Astrocyte (in vitro differentiated cells and primary cell): ENCODE measurements around the gene BMPER. TPM values are rescaled to one million over a fixed set of nuclear protein-coding genes. Genes with fewer than 3 reads are reported as not detected.

Experiments used
- DNase-seq: peaks from one replicate; pipeline ENCODE4 v3.0.0-alpha.2; 2010; ENCODE audit warnings: low read depth
- FAIRE-seq: peaks from 2 replicates; lab custom pipeline; 2011; peaks lifted over from hg19 to GRCh38; lab: Jason Lieb, UNC
- H2AFZ ChIP-seq: 2 replicates; pipeline ENCODE4 v1.6.0; 2012; ENCODE audit warnings: low read depth, low read length, inconsistent platforms
- H3K27ac ChIP-seq: 2 replicates; pipeline ENCODE4 v1.5.1; 2011; ENCODE audit warnings: low read depth, low read length, inconsistent platforms
- H3K27me3 ChIP-seq: 2 replicates; pipeline ENCODE4 v1.6.0; 2011; ENCODE audit warnings: low read length, inconsistent platforms; ENCODE audit not compliant: insufficient read depth
- H3K36me3 ChIP-seq: 2 replicates; pipeline ENCODE4 v1.5.1; 2011; ENCODE audit warnings: low read length, inconsistent platforms; ENCODE audit not compliant: insufficient read depth
- H3K4me1 ChIP-seq: 2 replicates; pipeline ENCODE4 v1.5.1; 2011; ENCODE audit warnings: low read length, inconsistent platforms; ENCODE audit not compliant: insufficient read depth
- H3K4me2 ChIP-seq: 2 replicates; pipeline ENCODE4 v1.6.0; 2012; ENCODE audit warnings: low read length, inconsistent platforms
- H3K4me3 ChIP-seq: 2 replicates; pipeline ENCODE4 v1.5.1; 2011; ENCODE audit warnings: low read depth, mild to moderate bottlenecking, low read length, inconsistent platforms; ENCODE audit not compliant: insufficient read depth
- H3K79me2 ChIP-seq: 2 replicates; pipeline ENCODE4 v1.6.0; 2012; ENCODE audit warnings: mild to moderate bottlenecking, low read length, inconsistent platforms; ENCODE audit not compliant: insufficient read depth
- H3K9ac ChIP-seq: 2 replicates; pipeline ENCODE4 v1.6.0; 2012; ENCODE audit warnings: mild to moderate bottlenecking, low read length, inconsistent platforms
- H3K9me3 ChIP-seq: 2 replicates; pipeline ENCODE4 v1.5.1; 2012; ENCODE audit warnings: low read depth, mild to moderate bottlenecking, low read length, inconsistent platforms; ENCODE audit not compliant: insufficient read depth
- H4K20me1 ChIP-seq: 2 replicates; pipeline ENCODE4 v1.6.0; 2012; ENCODE audit warnings: low read length, inconsistent platforms; ENCODE audit not compliant: insufficient read depth
- H3K27ac Mint-ChIP-seq: one replicate; pipeline ENCODE4 v1.8.0; 2021; ENCODE audit warnings: mild to moderate bottlenecking, mixed read lengths; ENCODE audit not compliant: unreplicated experiment
- H3K27me3 Mint-ChIP-seq: one replicate; pipeline ENCODE4 v1.8.0; 2021; ENCODE audit warnings: low read depth, mixed read lengths; ENCODE audit not compliant: unreplicated experiment
- H3K36me3 Mint-ChIP-seq: one replicate; pipeline ENCODE4 v1.8.0; 2021; ENCODE audit warnings: low read depth, mixed read lengths; ENCODE audit not compliant: unreplicated experiment
- H3K4me1 Mint-ChIP-seq: one replicate; pipeline ENCODE4 v1.8.0; 2021; ENCODE audit warnings: low read depth, mixed read lengths; ENCODE audit not compliant: unreplicated experiment
- H3K4me3 Mint-ChIP-seq: one replicate; pipeline ENCODE4 v1.8.0; 2021; ENCODE audit warnings: mild to moderate bottlenecking, moderate library complexity, mixed read lengths; ENCODE audit not compliant: unreplicated experiment
- H3K9me3 Mint-ChIP-seq: one replicate; pipeline ENCODE4 v1.8.0; 2021; ENCODE audit warnings: mild to moderate bottlenecking, mixed read lengths; ENCODE audit not compliant: unreplicated experiment
- CTCF ChIP-seq: IDR thresholded peaks from 2 replicates; pipeline ENCODE4 v1.5.1; 2011; ENCODE audit warnings: low read depth, mild to moderate bottlenecking, inconsistent platforms, low read length, moderate library complexity; ENCODE audit not compliant: insufficient read depth
- EZH2 ChIP-seq: IDR thresholded peaks from 2 replicates; pipeline ENCODE4 v1.6.1; 2012; ENCODE audit warnings: mild to moderate bottlenecking, low read length, inconsistent platforms; ENCODE audit not compliant: insufficient read depth
- total RNA-seq: library from RNA; stranded (reverse); gene quantifications from 2 replicates; pipeline ENCODE4 v1.2.1, GENCODE V29; 2021

The BMPER gene
- total RNA-seq, 1 donor from 2014 or later: 4.4 TPM

- DNase-seq (peak; percentile 60), FAIRE-seq (no peak)
- no peak overlapping the region for H3K4me2 ChIP-seq
- H3K27me3 ChIP-seq: no peaks in the 10 kb centered on the region
- Mint-ChIP-seq H3K27ac (no peak overlapping the region), H3K9me3 (no peaks in the 10 kb centered on the region), H3K4me1 (peaks cover 5% of the 10 kb centered on the region), H3K36me3 (no peaks in the 10 kb centered on the region), H3K4me3 (no peak overlapping the region), H3K27me3 (no peaks in the 10 kb centered on the region)
- no peaks in the 10 kb centered on the region for H3K79me2 ChIP-seq
- peaks cover 6% of the 10 kb centered on the region for H3K4me1 ChIP-seq
- H3K9me3 ChIP-seq: no peaks in the 10 kb centered on the region
- no peaks in the 10 kb centered on the region for H3K36me3 ChIP-seq
- TF ChIP-seq EZH2 (no peak), CTCF (no peak)
- H2AFZ ChIP-seq: no peak overlapping the region
- H4K20me1 ChIP-seq: no peaks in the 10 kb centered on the region
- no peak overlapping the region for H3K27ac ChIP-seq
- H3K4me3 ChIP-seq: no peak overlapping the region
- H3K9ac ChIP-seq: no peak overlapping the region
These were observed 159.3 kb downstream of the BMPER start for GRCh38 chr7:34064519-34065158.

- no peak overlapping the region for H3K4me2 ChIP-seq
- Mint-ChIP-seq H3K36me3 (no peaks in the 10 kb centered on the region), H3K27me3 (no peaks in the 10 kb centered on the region), H3K9me3 (no peaks in the 10 kb centered on the region), H3K4me1 (peaks cover 6% of the 10 kb centered on the region), H3K27ac (no peak overlapping the region), H3K4me3 (no peak overlapping the region)
- no peak overlapping the region for H3K9ac ChIP-seq
- H3K27me3 ChIP-seq: no peaks in the 10 kb centered on the region
- FAIRE-seq: no peak
- H3K79me2 ChIP-seq: no peaks in the 10 kb centered on the region
- peaks cover 19% of the 10 kb centered on the region for H3K4me1 ChIP-seq
- TF ChIP-seq CTCF: no peak
- no peak for TF ChIP-seq EZH2
- no peak for DNase-seq
- no peaks in the 10 kb centered on the region for H3K36me3 ChIP-seq
- H2AFZ ChIP-seq: no peak overlapping the region
- H3K4me3 ChIP-seq: no peak overlapping the region
- no peaks in the 10 kb centered on the region for H3K9me3 ChIP-seq
- no peak overlapping the region for H3K27ac ChIP-seq
- no peaks in the 10 kb centered on the region for H4K20me1 ChIP-seq
These were observed 161.1 kb downstream of the BMPER start for GRCh38 chr7:34066411-34066810.

- DNase-seq (no peak), FAIRE-seq (no peak)
- Histone ChIP-seq H3K9me3 (no peaks in the 10 kb centered on the region), H3K79me2 (no peaks in the 10 kb centered on the region), H3K4me3 (no peak overlapping the region), H3K27ac (no peak overlapping the region), H3K4me1 (peaks cover 15% of the 10 kb centered on the region), H3K9ac (no peak overlapping the region), H2AFZ (no peak overlapping the region), H4K20me1 (no peaks in the 10 kb centered on the region), H3K36me3 (no peaks in the 10 kb centered on the region), H3K27me3 (no peaks in the 10 kb centered on the region), H3K4me2 (no peak overlapping the region)
- no peaks in the 10 kb centered on the region for H3K36me3 Mint-ChIP-seq
- H3K27me3 Mint-ChIP-seq: no peaks in the 10 kb centered on the region
- H3K4me3 Mint-ChIP-seq: no peak overlapping the region
- no peak for TF ChIP-seq EZH2
- no peak for TF ChIP-seq CTCF
- H3K27ac Mint-ChIP-seq: no peak overlapping the region
- peaks cover 6% of the 10 kb centered on the region for H3K4me1 Mint-ChIP-seq
- H3K9me3 Mint-ChIP-seq: no peaks in the 10 kb centered on the region
These were observed 161.9 kb downstream of the BMPER start for GRCh38 chr7:34067005-34067778.
